ENCODE results near the gene DBX1. TPM values are rescaled to one million over a fixed set of nuclear protein-coding genes. Genes with fewer than 3 reads are reported as not detected.
A peak's percentile ranks its signal among the peaks of the same experiment; 100 is the strongest.

Gene DBX1
- total RNA-seq = not detected
- total RNA-seq (2013) = not detected

DNA sequence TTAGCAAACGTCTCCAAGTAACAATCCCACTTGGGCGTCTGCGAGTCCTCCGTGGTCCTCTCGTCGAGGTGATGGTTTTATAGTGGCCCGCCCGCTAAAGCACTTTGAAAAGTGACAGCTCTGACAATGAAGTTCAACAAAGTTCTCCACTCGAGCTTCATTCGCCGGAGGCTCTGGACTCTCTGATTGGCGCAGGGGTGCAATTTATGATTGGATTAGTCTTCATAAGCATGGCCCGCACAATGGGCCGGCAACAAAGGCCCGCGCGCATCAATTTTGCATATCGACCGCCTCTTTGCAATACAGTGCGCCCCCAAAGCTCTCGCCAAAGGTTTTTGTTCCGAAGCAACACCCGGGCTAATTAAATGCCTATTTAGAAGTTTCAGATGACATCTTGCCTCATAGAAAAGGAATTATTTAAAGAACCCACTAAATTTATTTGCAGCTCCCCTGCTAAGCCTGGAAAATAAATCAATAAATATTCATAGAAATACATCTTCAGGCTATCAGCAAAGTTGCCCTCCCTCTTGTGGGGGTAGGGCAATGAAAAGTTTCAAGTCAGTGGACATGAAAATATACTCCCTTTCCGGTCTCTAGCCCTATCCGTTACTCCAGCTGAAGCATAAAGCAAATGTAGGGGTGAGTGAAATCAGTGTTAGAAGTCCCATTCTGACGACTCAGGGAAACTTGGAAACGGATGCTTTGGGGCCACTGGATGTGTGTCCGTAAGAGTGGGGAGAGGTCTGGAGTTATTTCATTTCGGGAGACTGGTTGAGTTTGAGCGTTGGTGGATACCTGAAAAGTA is at the start of gene DBX1:
Gene DBX1 (minus strand): TSS at position 51 of the 805 bp plus-strand sequence. CDS start 151 bp downstream, outside the sequence.
- Histone ChIP-seq H3K27me3 (ENCODE audit: control insufficient read depth, insufficient read depth, low read length) (peaks cover 83% of the 10 kb centered on the region), H3K4me3 (ENCODE audit: low read length) (no peak within 1 kb of the TSS), H3K9me3 (ENCODE audit: control insufficient read depth, insufficient read depth, low read length) (peaks cover 2% of the 10 kb centered on the region), H3K27ac (ENCODE audit: low read length) (no peak within 1 kb of the TSS), H3K4me1 (ENCODE audit: control insufficient read depth, insufficient read depth, low read length) (peaks cover 20% of the 10 kb centered on the region), H3K36me3 (ENCODE audit: control insufficient read depth, insufficient read depth, low read length) (no peaks in the 10 kb centered on the region)
- Mint-ChIP-seq H3K9me3 (peaks cover 0 to 3% of the 10 kb centered on the region in 2 donors), H3K4me3 (no peak within 1 kb of the TSS), H3K4me1 (peaks cover 34 to 38% of the 10 kb centered on the region in 2 donors), H3K27ac (no peak within 1 kb of the TSS), H3K36me3 (peaks cover 13% of the 10 kb centered on the region), H3K27me3 (ENCODE audit: low read depth in 2 of 2) (peaks cover 84% of the 10 kb centered on the region in 2 donors)
- 11% methylated on average over 30 of the region's 30 CpGs for WGBS (ENCODE audit: insufficient coverage)
- intact Hi-C loops (cut with micrococcal nuclease) = no loop called here
- DNase-seq = peak in 1 of 2 donors; percentile 16
- no peak for ATAC-seq
- TF ChIP-seq, protein P1, sequence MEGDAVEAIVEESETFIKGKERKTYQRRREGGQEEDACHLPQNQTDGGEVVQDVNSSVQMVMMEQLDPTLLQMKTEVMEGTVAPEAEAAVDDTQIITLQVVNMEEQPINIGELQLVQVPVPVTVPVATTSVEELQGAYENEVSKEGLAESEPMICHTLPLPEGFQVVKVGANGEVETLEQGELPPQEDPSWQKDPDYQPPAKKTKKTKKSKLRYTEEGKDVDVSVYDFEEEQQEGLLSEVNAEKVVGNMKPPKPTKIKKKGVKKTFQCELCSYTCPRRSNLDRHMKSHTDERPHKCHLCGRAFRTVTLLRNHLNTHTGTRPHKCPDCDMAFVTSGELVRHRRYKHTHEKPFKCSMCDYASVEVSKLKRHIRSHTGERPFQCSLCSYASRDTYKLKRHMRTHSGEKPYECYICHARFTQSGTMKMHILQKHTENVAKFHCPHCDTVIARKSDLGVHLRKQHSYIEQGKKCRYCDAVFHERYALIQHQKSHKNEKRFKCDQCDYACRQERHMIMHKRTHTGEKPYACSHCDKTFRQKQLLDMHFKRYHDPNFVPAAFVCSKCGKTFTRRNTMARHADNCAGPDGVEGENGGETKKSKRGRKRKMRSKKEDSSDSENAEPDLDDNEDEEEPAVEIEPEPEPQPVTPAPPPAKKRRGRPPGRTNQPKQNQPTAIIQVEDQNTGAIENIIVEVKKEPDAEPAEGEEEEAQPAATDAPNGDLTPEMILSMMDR (IDR thresholded peaks at IDR 0.05) = no peak

- no peak overlapping the region for H3K4me3 ChIP-seq (ENCODE audit: low read length)
- peaks cover 33 to 41% of the 10 kb centered on the region in 2 donors for H3K27me3 Mint-ChIP-seq (ENCODE audit: low read depth in 2 of 2)
- DNase-seq (no peak), ATAC-seq (no peak)
- H3K9me3 Mint-ChIP-seq = no peaks in the 10 kb centered on the region
- no peak overlapping the region for H3K4me3 Mint-ChIP-seq
- H3K27ac ChIP-seq (ENCODE audit: low read length) = no peak overlapping the region
- H3K27me3 ChIP-seq (ENCODE audit: control insufficient read depth, insufficient read depth, low read length) = peaks cover 33% of the 10 kb centered on the region
- intact Hi-C loops (cut with micrococcal nuclease) = no loop called here
- 19% methylated on average over 16 of the region's 16 CpGs for WGBS (ENCODE audit: insufficient coverage)
- H3K27ac Mint-ChIP-seq = no peak overlapping the region
- H3K9me3 ChIP-seq (ENCODE audit: control insufficient read depth, insufficient read depth, low read length) = no peaks in the 10 kb centered on the region
- H3K36me3 ChIP-seq (ENCODE audit: control insufficient read depth, insufficient read depth, low read length) = no peaks in the 10 kb centered on the region
- TF ChIP-seq, protein P1 (IDR thresholded peaks at IDR 0.05) = no peak
- H3K4me1 ChIP-seq (ENCODE audit: control insufficient read depth, insufficient read depth, low read length) = no peaks in the 10 kb centered on the region
- H3K36me3 Mint-ChIP-seq = no peaks in the 10 kb centered on the region
- no peaks in the 10 kb centered on the region for H3K4me1 Mint-ChIP-seq
These were observed 48.4 kb upstream of the DBX1 start for GRCh38 chr11:20208622-20209111.

DNA sequence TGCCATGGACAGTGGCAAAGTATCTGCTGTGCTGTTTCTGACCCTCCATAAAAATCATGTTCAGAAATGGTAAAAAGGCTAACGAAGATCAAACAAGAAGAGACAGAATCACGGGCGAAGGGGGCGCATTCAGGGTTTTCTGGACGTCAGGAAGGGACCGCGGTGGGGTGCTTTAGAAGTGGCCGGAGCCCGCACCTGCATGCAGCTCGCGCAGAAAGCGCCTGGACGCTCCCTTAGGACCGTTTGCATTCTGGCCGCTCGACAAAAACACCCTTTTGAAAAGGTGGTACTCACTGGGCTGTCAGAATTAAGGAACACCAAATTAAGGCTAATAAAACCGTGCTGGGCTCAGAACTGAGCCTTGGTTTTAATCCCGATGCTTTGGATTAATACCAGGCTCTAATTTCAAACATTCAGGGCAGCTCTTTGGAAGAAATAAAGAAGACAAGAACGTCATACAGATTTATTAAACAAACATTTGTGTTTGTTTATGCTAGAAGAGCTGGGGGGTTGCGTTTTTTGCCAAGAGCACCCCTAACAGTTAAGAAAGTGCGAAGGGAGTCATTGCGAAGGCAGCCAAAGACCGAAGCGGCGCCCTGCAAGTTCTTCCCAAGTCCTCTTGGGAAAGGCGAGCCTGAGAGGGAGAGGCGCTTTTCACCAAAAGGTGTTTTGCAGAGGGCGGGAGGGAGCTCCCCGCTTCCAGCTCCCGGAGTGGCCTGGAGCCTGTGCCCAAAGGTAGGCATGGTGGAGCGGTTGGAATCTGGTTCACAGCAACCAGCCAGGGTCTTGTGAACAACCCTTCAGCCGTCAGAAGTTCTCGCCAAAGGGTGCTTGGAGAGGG is 47.7 kb upstream of the DBX1 start:
- no peaks in the 10 kb centered on the region for H3K9me3 ChIP-seq (ENCODE audit: control insufficient read depth, insufficient read depth, low read length)
- no peak overlapping the region for H3K4me3 ChIP-seq (ENCODE audit: low read length)
- Mint-ChIP-seq H3K4me1 (no peaks in the 10 kb centered on the region), H3K27ac (no peak overlapping the region), H3K9me3 (no peaks in the 10 kb centered on the region), H3K36me3 (no peaks in the 10 kb centered on the region), H3K4me3 (no peak overlapping the region), H3K27me3 (ENCODE audit: low read depth in 2 of 2) (peaks cover 37 to 46% of the 10 kb centered on the region in 2 donors)
- TF ChIP-seq, protein P1 (IDR thresholded peaks at IDR 0.05) = no peak
- H3K4me1 ChIP-seq (ENCODE audit: control insufficient read depth, insufficient read depth, low read length) = no peaks in the 10 kb centered on the region
- H3K27me3 ChIP-seq (ENCODE audit: control insufficient read depth, insufficient read depth, low read length) = peaks cover 33% of the 10 kb centered on the region
- ATAC-seq (no peak), DNase-seq (no peak)
- H3K27ac ChIP-seq (ENCODE audit: low read length) = no peak overlapping the region
- intact Hi-C loops (cut with micrococcal nuclease) = no loop called here
- 11% methylated on average over 33 of the region's 33 CpGs for WGBS (ENCODE audit: insufficient coverage)
- no peaks in the 10 kb centered on the region for H3K36me3 ChIP-seq (ENCODE audit: control insufficient read depth, insufficient read depth, low read length)
